SU-DHL-6 (cell line): ENCODE results near the gene SNTG2.

ENCODE experiments used
- H2AFZ ChIP-seq: fragments of 200-600 bp; sonication (generic); 2 replicates; pipeline ENCODE4 v1.6.1; 2014; ENCODE audit warnings: low read depth, mild to moderate bottlenecking, moderate library complexity, mixed read lengths, antibody characterized with exemption, low read length; ENCODE audit not compliant: severe bottlenecking
- H3F3A ChIP-seq: fragments of 200-600 bp; shearing (Covaris generic); 2 replicates; pipeline ENCODE4 v1.6.0; 2016; ENCODE audit warnings: antibody characterized with exemption, mild to moderate bottlenecking; ENCODE audit not compliant: insufficient read depth
- H3K27ac ChIP-seq: fragments of 200-600 bp; sonication (generic); 2 replicates; pipeline ENCODE4 v1.5.1; 2016; ENCODE audit warnings: low read depth, mild to moderate bottlenecking, low read length, moderate library complexity, mixed read lengths
- H3K27me3 ChIP-seq: fragments of 200-600 bp; sonication (generic), shearing (Covaris generic); 2 replicates; pipeline ENCODE4 v1.6.0; 2014; ENCODE audit warnings: mild to moderate bottlenecking, low read length
- H3K36me3 ChIP-seq: fragments of 200-600 bp; sonication (generic); 2 replicates; pipeline ENCODE4 v1.6.1; 2014; ENCODE audit warnings: mild to moderate bottlenecking, low read length, mixed read lengths
- H3K4me2 ChIP-seq: fragments of 300-600, 200-600 bp; shearing (Covaris generic), sonication (generic); 2 replicates; pipeline ENCODE4 v1.6.0; 2014; ENCODE audit warnings: low read length, low read depth, mild to moderate bottlenecking; ENCODE audit not compliant: poor library complexity, severe bottlenecking
- H3K4me3 ChIP-seq: fragments of 200-600 bp; sonication (generic); 2 replicates; pipeline ENCODE4 v1.5.1; 2014; ENCODE audit warnings: antibody characterized with exemption, low read length, mild to moderate bottlenecking, mixed read lengths; ENCODE audit not compliant: insufficient read depth, poor library complexity, severe bottlenecking
- H3K79me2 ChIP-seq: fragments of 200-600 bp; sonication (generic); 2 replicates; pipeline ENCODE4 v1.6.1; 2014; ENCODE audit warnings: mild to moderate bottlenecking, low read length, moderate library complexity; ENCODE audit not compliant: insufficient read depth
- H3K9ac ChIP-seq: fragments of 200-600 bp; sonication (generic); 2 replicates; pipeline ENCODE4 v1.7.0; 2014; ENCODE audit warnings: mild to moderate bottlenecking, low read length
- H3K9me2 ChIP-seq: fragments of 200-600 bp; sonication (generic); replicated peaks from 2 replicates; pipeline ENCODE4 v1.6.1; 2014; ENCODE audit warnings: low read length; ENCODE audit not compliant: insufficient read depth
- H3K9me3 ChIP-seq: fragments of 200-600 bp; sonication (generic); 2 replicates; pipeline ENCODE4 v1.6.1; 2014; ENCODE audit warnings: low read length, mixed read lengths; ENCODE audit not compliant: insufficient read depth
- H4K20me1 ChIP-seq: fragments of 200-600 bp; sonication (generic); 2 replicates; pipeline ENCODE4 v1.6.1; 2014; ENCODE audit warnings: low read depth, mild to moderate bottlenecking, antibody characterized with exemption, low read length, moderate library complexity, mixed read lengths
- CTCF ChIP-seq: fragments of 200-600 bp; sonication (generic); IDR thresholded peaks from one replicate; pipeline ENCODE4 v1.5.1; 2017; ENCODE audit warnings: antibody characterized with exemption, mild to moderate bottlenecking, low read length, moderate library complexity; ENCODE audit not compliant: insufficient read depth, poor library complexity, severe bottlenecking
- EZH2phosphoT487 ChIP-seq: fragments of 200-600 bp; sonication (generic), shearing (Covaris generic); conservative IDR thresholded peaks from 2 replicates; pipeline ENCODE4 v1.6.1; 2018; ENCODE audit warnings: mild to moderate bottlenecking, antibody characterized with exemption, low read length, moderate library complexity, mixed read lengths

Gene SNTG2

GRCh38 chr2:1277634-1278033 lies 327.0 kb downstream of the SNTG2 start:
- Histone ChIP-seq H3F3A (no peaks in the 10 kb centered on the region), H3K9me2 (no peaks in the 10 kb centered on the region), H3K9me3 (no peaks in the 10 kb centered on the region), H3K9ac (no peak overlapping the region), H3K27me3 (no peaks in the 10 kb centered on the region), H3K36me3 (no peaks in the 10 kb centered on the region), H3K27ac (no peak overlapping the region), H3K4me3 (no peak overlapping the region), H3K4me2 (no peak overlapping the region), H2AFZ (no peak overlapping the region), H3K79me2 (no peaks in the 10 kb centered on the region), H4K20me1 (no peaks in the 10 kb centered on the region)
- no peak for TF ChIP-seq EZH2phosphoT487
- TF ChIP-seq CTCF: no peak

GRCh38 chr2:1278125-1278524 lies 327.5 kb downstream of the SNTG2 start:
- TF ChIP-seq CTCF: no peak
- TF ChIP-seq EZH2phosphoT487: no peak
- H3K9ac ChIP-seq: no peak overlapping the region
- H3K4me3 ChIP-seq: no peak overlapping the region
- H3K9me3 ChIP-seq: no peaks in the 10 kb centered on the region
- no peaks in the 10 kb centered on the region for H4K20me1 ChIP-seq
- no peaks in the 10 kb centered on the region for H3K27me3 ChIP-seq
- H3K27ac ChIP-seq: no peak overlapping the region
- no peak overlapping the region for H2AFZ ChIP-seq
- H3K36me3 ChIP-seq: no peaks in the 10 kb centered on the region
- H3K79me2 ChIP-seq: no peaks in the 10 kb centered on the region
- no peaks in the 10 kb centered on the region for H3K9me2 ChIP-seq
- no peaks in the 10 kb centered on the region for H3F3A ChIP-seq
- no peak overlapping the region for H3K4me2 ChIP-seq

GRCh38 chr2:1278861-1279260 lies 328.2 kb downstream of the SNTG2 start:
- Histone ChIP-seq H4K20me1 (no peaks in the 10 kb centered on the region), H3K36me3 (no peaks in the 10 kb centered on the region), H3F3A (no peaks in the 10 kb centered on the region), H3K27me3 (no peaks in the 10 kb centered on the region), H2AFZ (no peak overlapping the region), H3K27ac (no peak overlapping the region), H3K4me3 (no peak overlapping the region), H3K9me2 (no peaks in the 10 kb centered on the region), H3K9ac (no peak overlapping the region), H3K4me2 (no peak overlapping the region), H3K79me2 (no peaks in the 10 kb centered on the region), H3K9me3 (no peaks in the 10 kb centered on the region)
- no peak for TF ChIP-seq EZH2phosphoT487
- no peak for TF ChIP-seq CTCF

- Histone ChIP-seq H3K36me3 (no peaks in the 10 kb centered on the region), H3K79me2 (no peaks in the 10 kb centered on the region), H4K20me1 (no peaks in the 10 kb centered on the region), H3K9me3 (no peaks in the 10 kb centered on the region), H3K4me3 (no peak overlapping the region), H3K9ac (no peak overlapping the region), H3K4me2 (no peak overlapping the region), H3F3A (no peaks in the 10 kb centered on the region), H2AFZ (no peak overlapping the region), H3K9me2 (no peaks in the 10 kb centered on the region), H3K27ac (no peak overlapping the region), H3K27me3 (no peaks in the 10 kb centered on the region)
- no peak for TF ChIP-seq CTCF
- no peak for TF ChIP-seq EZH2phosphoT487
These were observed 331.9 kb downstream of the SNTG2 start for GRCh38 chr2:1282552-1282951.
